ENCODE data around the gene PDRG1. TPM values are rescaled to one million over a fixed set of nuclear protein-coding genes. Genes with fewer than 3 reads are reported as not detected.

PDRG1 gene
- polyA plus RNA-seq, 3 donors = 3.5 to 4.4 (median 3.7) TPM

DNA sequence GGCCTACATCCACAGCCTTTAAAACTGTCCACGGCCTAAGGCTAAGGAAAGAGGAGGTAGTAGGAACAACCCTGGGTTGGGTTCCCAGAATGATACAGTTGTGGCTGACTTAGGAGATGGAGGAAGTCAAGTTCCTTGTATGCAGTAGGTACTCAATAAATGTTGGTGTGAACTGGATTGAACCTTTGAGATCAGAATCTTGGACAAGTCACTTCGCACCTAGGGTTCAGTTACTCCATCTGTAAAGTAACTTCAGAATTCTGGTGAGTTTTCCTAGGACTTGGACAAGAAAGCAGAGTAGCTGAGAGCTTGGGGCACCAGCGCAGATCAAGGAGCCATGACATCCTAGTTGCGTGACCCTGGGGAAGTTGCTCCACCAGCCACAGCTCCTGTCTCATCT is 25.2 kb upstream of the PDRG1 start:
- no peak for DNase-seq
- intact Hi-C loops (cut with micrococcal nuclease) = no loop called here
- H3K4me3 ChIP-seq (replicated peaks in 1 of 3; ENCODE audit: low read depth in 2 of 3, low read length in 3 of 3) = no peak overlapping the region
- H3K4me1 Mint-ChIP-seq = no peaks in the 10 kb centered on the region
- no peaks in the 10 kb centered on the region for H3K9me3 ChIP-seq (replicated peaks in 1 of 2; ENCODE audit: control insufficient read depth in 1 of 2, insufficient read depth in 1 of 2, low read length in 2 of 2)
- H3K9ac ChIP-seq (ENCODE audit: insufficient read depth, low read length, poor library complexity, severe bottlenecking) = no peak overlapping the region
- H3K4me1 ChIP-seq (ENCODE audit: control insufficient read depth in 1 of 2, insufficient read depth in 2 of 2, low read length in 2 of 2) = no peaks in the 10 kb centered on the region
- no peak overlapping the region for H2AFZ ChIP-seq (ENCODE audit: insufficient read depth, low read depth, low read length, poor library complexity, severe bottlenecking)
- 93% methylated on average over 3 of the region's 4 CpGs for WGBS (ENCODE audit: insufficient coverage)
- H3K36me3 Mint-ChIP-seq = no peaks in the 10 kb centered on the region
- TF ChIP-seq, protein P1, sequence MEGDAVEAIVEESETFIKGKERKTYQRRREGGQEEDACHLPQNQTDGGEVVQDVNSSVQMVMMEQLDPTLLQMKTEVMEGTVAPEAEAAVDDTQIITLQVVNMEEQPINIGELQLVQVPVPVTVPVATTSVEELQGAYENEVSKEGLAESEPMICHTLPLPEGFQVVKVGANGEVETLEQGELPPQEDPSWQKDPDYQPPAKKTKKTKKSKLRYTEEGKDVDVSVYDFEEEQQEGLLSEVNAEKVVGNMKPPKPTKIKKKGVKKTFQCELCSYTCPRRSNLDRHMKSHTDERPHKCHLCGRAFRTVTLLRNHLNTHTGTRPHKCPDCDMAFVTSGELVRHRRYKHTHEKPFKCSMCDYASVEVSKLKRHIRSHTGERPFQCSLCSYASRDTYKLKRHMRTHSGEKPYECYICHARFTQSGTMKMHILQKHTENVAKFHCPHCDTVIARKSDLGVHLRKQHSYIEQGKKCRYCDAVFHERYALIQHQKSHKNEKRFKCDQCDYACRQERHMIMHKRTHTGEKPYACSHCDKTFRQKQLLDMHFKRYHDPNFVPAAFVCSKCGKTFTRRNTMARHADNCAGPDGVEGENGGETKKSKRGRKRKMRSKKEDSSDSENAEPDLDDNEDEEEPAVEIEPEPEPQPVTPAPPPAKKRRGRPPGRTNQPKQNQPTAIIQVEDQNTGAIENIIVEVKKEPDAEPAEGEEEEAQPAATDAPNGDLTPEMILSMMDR (IDR thresholded peaks at IDR 0.05) = no peak
- H3K27me3 ChIP-seq (ENCODE audit: control insufficient read depth in 2 of 2, insufficient read depth in 2 of 2, low read length in 2 of 2) = no peaks in the 10 kb centered on the region
- H3K36me3 ChIP-seq (replicated peaks in 1 of 2; ENCODE audit: control insufficient read depth in 1 of 2, insufficient read depth in 2 of 2, low read length in 2 of 2) = no peaks in the 10 kb centered on the region
- no peaks in the 10 kb centered on the region for H3K79me2 ChIP-seq (ENCODE audit: insufficient read depth, low read length)
- H3K27ac ChIP-seq (ENCODE audit: low read depth in 1 of 2, low read length in 2 of 2) = no peak overlapping the region
- no peak overlapping the region for H3K27ac Mint-ChIP-seq
- no peaks in the 10 kb centered on the region for H4K20me1 ChIP-seq (ENCODE audit: insufficient read depth, low read length)
- peaks cover 0 to 2% (median 0%) of the 10 kb centered on the region in 7 donors for H3K9me3 Mint-ChIP-seq
- H3K4me3 Mint-ChIP-seq = no peak overlapping the region
- H3K27me3 Mint-ChIP-seq (ENCODE audit: low read depth in 3 of 3) = peaks cover 2 to 17% (median 13%) of the 10 kb centered on the region in 3 donors
- no peak overlapping the region for H3K4me2 ChIP-seq (replicated peaks; ENCODE audit: extremely low read depth, low read length, poor library complexity, severe bottlenecking)

DNA sequence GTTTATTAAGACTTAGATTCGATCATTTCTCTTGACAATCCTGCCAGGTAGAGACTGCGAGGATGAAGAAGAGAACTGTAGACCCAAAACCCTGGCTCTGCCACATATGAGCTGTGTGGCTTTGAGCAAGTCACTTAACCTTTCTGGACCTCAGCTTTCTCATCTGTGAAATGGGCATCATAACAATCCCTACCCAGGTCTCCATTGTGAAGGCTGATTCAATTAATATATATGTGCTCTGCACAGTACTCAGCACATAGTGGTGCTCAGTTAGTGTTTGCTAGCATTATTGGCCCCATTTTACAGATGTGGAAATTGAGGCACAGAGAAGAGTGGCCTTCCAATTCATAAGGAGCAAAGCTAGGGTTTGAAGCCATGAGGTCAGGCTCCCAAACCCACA is 24.0 kb upstream of the PDRG1 start:
- peaks cover 0 to 4% of the 10 kb centered on the region in 2 donors for H3K27me3 ChIP-seq (ENCODE audit: control insufficient read depth in 2 of 2, insufficient read depth in 2 of 2, low read length in 2 of 2)
- no peaks in the 10 kb centered on the region for H3K4me1 ChIP-seq (ENCODE audit: control insufficient read depth in 1 of 2, insufficient read depth in 2 of 2, low read length in 2 of 2)
- WGBS (ENCODE audit: insufficient coverage) = 100% methylated on average over 1 of the region's 2 CpGs
- H2AFZ ChIP-seq (ENCODE audit: insufficient read depth, low read depth, low read length, poor library complexity, severe bottlenecking) = no peak overlapping the region
- Mint-ChIP-seq H3K27me3 (ENCODE audit: low read depth in 3 of 3) (peaks cover 2 to 14% (median 13%) of the 10 kb centered on the region in 3 donors), H3K4me1 (no peaks in the 10 kb centered on the region), H3K36me3 (no peaks in the 10 kb centered on the region), H3K27ac (no peak overlapping the region), H3K9me3 (no peaks in the 10 kb centered on the region), H3K4me3 (no peak overlapping the region)
- H3K4me3 ChIP-seq (replicated peaks in 1 of 3; ENCODE audit: low read depth in 2 of 3, low read length in 3 of 3) = no peak overlapping the region
- no peaks in the 10 kb centered on the region for H4K20me1 ChIP-seq (ENCODE audit: insufficient read depth, low read length)
- no peaks in the 10 kb centered on the region for H3K79me2 ChIP-seq (ENCODE audit: insufficient read depth, low read length)
- no peak overlapping the region for H3K27ac ChIP-seq (ENCODE audit: low read depth in 1 of 2, low read length in 2 of 2)
- TF ChIP-seq, protein P1 (IDR thresholded peaks at IDR 0.05) = no peak
- no peaks in the 10 kb centered on the region for H3K9me3 ChIP-seq (replicated peaks in 1 of 2; ENCODE audit: control insufficient read depth in 1 of 2, insufficient read depth in 1 of 2, low read length in 2 of 2)
- no peak overlapping the region for H3K9ac ChIP-seq (ENCODE audit: insufficient read depth, low read length, poor library complexity, severe bottlenecking)
- intact Hi-C loops (cut with micrococcal nuclease) = no loop called here
- no peak overlapping the region for H3K4me2 ChIP-seq (replicated peaks; ENCODE audit: extremely low read depth, low read length, poor library complexity, severe bottlenecking)
- DNase-seq = no peak
- no peaks in the 10 kb centered on the region for H3K36me3 ChIP-seq (replicated peaks in 1 of 2; ENCODE audit: control insufficient read depth in 1 of 2, insufficient read depth in 2 of 2, low read length in 2 of 2)
